Nephron (organoid): ENCODE results near the gene EGFL6.
A peak's percentile ranks its signal among the peaks of the same experiment; 100 is the strongest.

Experiments used
- H3K27ac Mint-ChIP-seq, 3 experiments: 2 replicates each; pipeline ENCODE4 v1.8.0; 2020; ENCODE audit warnings: mixed read lengths in 3 of 3, mild to moderate bottlenecking in 2 of 3, moderate library complexity in 1 of 3
- H3K27me3 Mint-ChIP-seq: 2 replicates; pipeline ENCODE4 v1.8.0; 2021; ENCODE audit warnings: low read depth, mild to moderate bottlenecking, moderate library complexity, mixed read lengths
- H3K36me3 Mint-ChIP-seq: 2 replicates; pipeline ENCODE4 v1.8.0; 2020; ENCODE audit warnings: low read depth, mixed read lengths
- H3K4me1 Mint-ChIP-seq: 2 replicates; pipeline ENCODE4 v1.8.0; 2020; ENCODE audit warnings: mixed read lengths
- H3K4me3 Mint-ChIP-seq, 3 experiments: 2 replicates each; pipeline ENCODE4 v1.8.0; 2020; ENCODE audit warnings: mild to moderate bottlenecking in 3 of 3, mixed read lengths in 3 of 3, moderate library complexity in 2 of 3
- H3K9me3 Mint-ChIP-seq: 2 replicates; pipeline ENCODE4 v1.8.0; 2020; ENCODE audit warnings: mixed read lengths
- TF ChIP-seq, protein P1 (sequence below), 3 experiments: fragments of 200-600 bp; sonication (generic); IDR thresholded peaks; one replicate each; pipeline ENCODE4 v1.5.0; 2021; ENCODE audit warnings: antibody characterized with exemption in 3 of 3; ENCODE audit not compliant: unreplicated experiment in 3 of 3

The EGFL6 gene

DNA sequence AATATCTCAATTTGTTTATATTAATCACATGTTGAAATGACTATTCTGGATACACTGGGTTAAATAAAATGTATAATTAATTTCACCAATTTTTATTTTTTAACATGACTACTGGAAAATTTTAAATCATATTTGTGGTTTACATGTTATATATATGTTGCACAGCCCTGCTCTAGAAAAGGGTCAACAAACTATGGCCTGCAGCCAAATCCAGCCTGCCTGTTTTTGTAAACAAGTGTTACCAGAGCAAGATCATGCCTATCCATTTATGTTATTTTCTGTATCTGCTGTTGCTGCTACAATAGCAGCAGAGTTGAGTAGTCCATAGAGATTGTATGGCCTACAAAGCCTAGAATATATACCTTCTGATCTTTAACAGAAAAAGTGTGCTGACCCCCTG, 84.7 kb downstream of the EGFL6 start:
- Mint-ChIP-seq H3K4me3 (peak overlapping the region in 2 of 3 experiments; percentile 56 to 94), H3K27ac (peak overlapping the region in 2 of 3 experiments; percentile 45 to 95), H3K27me3 (no peaks in the 10 kb centered on the region), H3K9me3 (no peaks in the 10 kb centered on the region), H3K36me3 (no peaks in the 10 kb centered on the region), H3K4me1 (peaks cover 14% of the 10 kb centered on the region)
- TF ChIP-seq, protein P1, sequence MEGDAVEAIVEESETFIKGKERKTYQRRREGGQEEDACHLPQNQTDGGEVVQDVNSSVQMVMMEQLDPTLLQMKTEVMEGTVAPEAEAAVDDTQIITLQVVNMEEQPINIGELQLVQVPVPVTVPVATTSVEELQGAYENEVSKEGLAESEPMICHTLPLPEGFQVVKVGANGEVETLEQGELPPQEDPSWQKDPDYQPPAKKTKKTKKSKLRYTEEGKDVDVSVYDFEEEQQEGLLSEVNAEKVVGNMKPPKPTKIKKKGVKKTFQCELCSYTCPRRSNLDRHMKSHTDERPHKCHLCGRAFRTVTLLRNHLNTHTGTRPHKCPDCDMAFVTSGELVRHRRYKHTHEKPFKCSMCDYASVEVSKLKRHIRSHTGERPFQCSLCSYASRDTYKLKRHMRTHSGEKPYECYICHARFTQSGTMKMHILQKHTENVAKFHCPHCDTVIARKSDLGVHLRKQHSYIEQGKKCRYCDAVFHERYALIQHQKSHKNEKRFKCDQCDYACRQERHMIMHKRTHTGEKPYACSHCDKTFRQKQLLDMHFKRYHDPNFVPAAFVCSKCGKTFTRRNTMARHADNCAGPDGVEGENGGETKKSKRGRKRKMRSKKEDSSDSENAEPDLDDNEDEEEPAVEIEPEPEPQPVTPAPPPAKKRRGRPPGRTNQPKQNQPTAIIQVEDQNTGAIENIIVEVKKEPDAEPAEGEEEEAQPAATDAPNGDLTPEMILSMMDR (IDR thresholded peaks at IDR 0.05; ENCODE audit: unreplicated experiment in 3 of 3), result no peak

- TF ChIP-seq, protein P1 (IDR thresholded peaks at IDR 0.05; ENCODE audit: unreplicated experiment in 3 of 3), result no peak
- Mint-ChIP-seq H3K27me3 (no peaks in the 10 kb centered on the region), H3K27ac (no peak overlapping the region), H3K4me3 (no peak overlapping the region), H3K9me3 (no peaks in the 10 kb centered on the region), H3K36me3 (peaks cover 5% of the 10 kb centered on the region), H3K4me1 (peaks cover 7% of the 10 kb centered on the region)
These were observed 86.3 kb downstream of the EGFL6 start for GRCh38 chrX:13655674-13656073.

DNA sequence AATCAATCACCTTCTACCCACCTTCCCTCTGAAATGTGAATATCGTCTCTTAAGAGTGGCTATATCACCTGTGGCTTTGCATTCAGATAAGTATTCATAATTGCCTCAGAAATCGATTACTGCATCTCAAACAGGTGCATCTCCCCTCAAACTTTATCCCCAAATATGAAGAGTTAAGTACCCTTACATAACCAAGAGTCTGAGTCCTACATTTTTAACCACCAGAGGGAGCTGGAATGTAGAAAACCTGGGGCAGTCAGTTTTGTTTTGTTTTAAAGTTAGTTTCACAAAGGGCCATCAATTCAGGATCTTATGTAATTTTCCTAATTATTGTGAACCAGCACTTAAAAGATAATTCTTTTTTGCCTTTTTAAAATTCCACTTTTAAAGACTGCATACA, 89.2 kb downstream of the EGFL6 start:
- Mint-ChIP-seq H3K9me3 (peaks cover 3% of the 10 kb centered on the region), H3K27me3 (no peaks in the 10 kb centered on the region), H3K4me1 (peaks cover 9% of the 10 kb centered on the region), H3K27ac (peak overlapping the region; percentile 34 to 82 (median 67)), H3K36me3 (peaks cover 21% of the 10 kb centered on the region), H3K4me3 (no peak overlapping the region)
- TF ChIP-seq, protein P1 (IDR thresholded peaks at IDR 0.05; ENCODE audit: unreplicated experiment in 3 of 3), result peak; percentile 58 to 67 (median 61)

- Mint-ChIP-seq H3K4me3 (no peak overlapping the region), H3K4me1 (peaks cover 9% of the 10 kb centered on the region), H3K9me3 (peaks cover 3% of the 10 kb centered on the region), H3K36me3 (peaks cover 26% of the 10 kb centered on the region), H3K27me3 (no peaks in the 10 kb centered on the region), H3K27ac (peak overlapping the region; percentile 34 to 82 (median 67))
- TF ChIP-seq, protein P1 (IDR thresholded peaks at IDR 0.05; ENCODE audit: unreplicated experiment in 3 of 3), result no peak
These were observed 89.7 kb downstream of the EGFL6 start for GRCh38 chrX:13659063-13659462.

DNA sequence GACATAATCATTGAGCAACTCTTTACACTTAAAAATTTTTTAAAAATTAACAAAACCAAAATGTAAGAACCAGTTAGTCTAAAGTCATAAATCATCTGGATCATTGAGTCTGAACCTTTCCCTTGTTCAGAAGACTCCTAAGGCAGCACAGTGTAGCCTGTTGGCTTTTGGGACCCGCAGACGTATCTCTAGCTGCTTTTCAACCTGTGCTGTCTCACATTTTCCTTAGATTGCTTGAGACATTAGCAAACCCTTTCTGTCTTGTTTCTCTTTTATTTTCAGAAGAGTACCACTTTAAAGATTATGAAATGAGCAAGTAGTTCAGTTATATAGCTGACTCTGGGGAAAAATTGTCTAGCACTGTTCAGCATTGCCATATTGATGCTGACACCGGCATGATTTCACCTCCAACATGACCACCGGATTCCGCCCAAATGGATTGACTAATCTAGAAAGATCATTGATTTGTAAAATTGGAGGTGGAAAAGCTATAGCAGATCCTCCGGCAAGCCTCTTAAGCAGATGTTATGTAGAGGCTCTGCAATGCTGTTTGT, 92.4 kb downstream of the EGFL6 start:
- Mint-ChIP-seq H3K9me3 (peaks cover 3% of the 10 kb centered on the region), H3K4me1 (peaks cover 9% of the 10 kb centered on the region), H3K27ac (peak overlapping the region; percentile 60 to 86 (median 83)), H3K36me3 (peaks cover 33% of the 10 kb centered on the region), H3K27me3 (no peaks in the 10 kb centered on the region), H3K4me3 (peak overlapping the region in 1 of 3 experiments; percentile 17)
- TF ChIP-seq, protein P1 (IDR thresholded peaks at IDR 0.05; ENCODE audit: unreplicated experiment in 3 of 3), result no peak

GRCh38 chrX:13662355-13662791, 93.0 kb downstream of the EGFL6 start:
- H3K27ac Mint-ChIP-seq, result peak overlapping the region; percentile 60 to 86 (median 83)

More at GRCh38 chrX:13662355-13662791, 93.0 kb downstream of the EGFL6 start:
- H3K36me3 Mint-ChIP-seq, result peaks cover 33% of the 10 kb centered on the region
- H3K4me3 Mint-ChIP-seq, result peak overlapping the region in 1 of 3 experiments; percentile 17
- H3K9me3 Mint-ChIP-seq, result peaks cover 3% of the 10 kb centered on the region
- peaks cover 9% of the 10 kb centered on the region for H3K4me1 Mint-ChIP-seq
- H3K27me3 Mint-ChIP-seq, result no peaks in the 10 kb centered on the region
- TF ChIP-seq, protein P1 (IDR thresholded peaks at IDR 0.05; ENCODE audit: unreplicated experiment in 3 of 3), result no peak
